H1 (cell line): ENCODE data around the gene MEFV. TPM values are rescaled to one million over a fixed set of nuclear protein-coding genes. Genes with fewer than 3 reads are reported as not detected.

Experiments used
- CTCF ChIA-PET: fragments of 300-600 bp; sonication (Branson Sonifier 250); formaldehyde crosslinking; loops from one replicate; lab custom pipeline; 2021; ENCODE audit not compliant: partially characterized antibody; lab: Charles Lee
- POLR2A ChIA-PET: fragments of 300-600 bp; sonication (Branson Sonifier 250); formaldehyde crosslinking; loops from one replicate; lab custom pipeline; 2021; ENCODE audit warnings: inconsistent platforms; ENCODE audit not compliant: partially characterized antibody; lab: Charles Lee
- DNase-seq, 2 experiments: peaks; one replicate each; pipeline versions ENCODE4 v3.0.0 to v3.0.0-alpha.2; 2010 to 2022; ENCODE audit warnings: low spot score in 2 of 2, low read depth in 1 of 2, mixed read lengths in 1 of 2
- FAIRE-seq: peaks from 2 replicates; lab custom pipeline; 2011; peaks lifted over from hg19 to GRCh38; lab: Jason Lieb, UNC
- H2AFZ ChIP-seq: 2 replicates; pipeline ENCODE4 v1.8.1; 2012; ENCODE audit warnings: low read length, inconsistent platforms
- H2AK5ac ChIP-seq: 2 replicates; pipeline ENCODE4 v1.6.1; 2013; ENCODE audit warnings: low read depth, low read length
- H2BK120ac ChIP-seq: replicated peaks from 2 replicates; pipeline ENCODE3; 2013; ENCODE audit warnings: low read depth, low read length, inconsistent platforms
- H2BK12ac ChIP-seq: 2 replicates; pipeline ENCODE4 v1.6.1; 2013; ENCODE audit warnings: low read depth, low read length
- H2BK15ac ChIP-seq: 2 replicates; pipeline ENCODE4 v1.6.1; 2013; ENCODE audit warnings: low read length
- H2BK20ac ChIP-seq: 2 replicates; pipeline ENCODE4 v1.6.1; 2013; ENCODE audit warnings: low read length
- H2BK5ac ChIP-seq: 2 replicates; pipeline ENCODE4 v1.6.1; 2013; ENCODE audit warnings: low read depth, low read length
- H3K14ac ChIP-seq: 2 replicates; pipeline ENCODE4 v1.6.1; 2013; ENCODE audit warnings: inconsistent platforms; ENCODE audit not compliant: insufficient read length
- H3K18ac ChIP-seq: 2 replicates; pipeline ENCODE4 v1.6.1; 2013; ENCODE audit warnings: low read length; ENCODE audit errors: extremely low read depth
- H3K23ac ChIP-seq: 2 replicates; pipeline ENCODE4 v1.6.1; 2013; ENCODE audit warnings: inconsistent platforms; ENCODE audit not compliant: insufficient read length
- H3K23me2 ChIP-seq: 2 replicates; pipeline ENCODE4 v1.6.1; 2013; ENCODE audit warnings: low read depth, low read length
- H3K27ac ChIP-seq: 2 replicates; pipeline ENCODE4 v1.6.1; 2011; ENCODE audit warnings: low read depth, low read length, inconsistent platforms
- H3K27me3 ChIP-seq, 4 experiments: replicated peaks in 1 of 4; 1 replicate in 1 of 4; 2 replicates in 3 of 4; pipeline versions ENCODE4 v1.6.1 to v1.8.1; 2011 to 2013; ENCODE audit warnings: low read length in 3 of 4, mild to moderate bottlenecking in 3 of 4, inconsistent platforms in 2 of 4, mixed read lengths in 2 of 4, moderate library complexity in 1 of 4; ENCODE audit not compliant: control insufficient read depth in 3 of 4, insufficient read depth in 3 of 4; ENCODE audit errors: extremely low read depth in 1 of 4
- H3K36me3 ChIP-seq, 4 experiments: 2 replicates each; pipeline versions ENCODE4 v1.6.1 to v1.8.1; 2011 to 2013; ENCODE audit warnings: mild to moderate bottlenecking in 4 of 4, low read length in 3 of 4, moderate library complexity in 2 of 4, control low read depth in 1 of 4, inconsistent platforms in 1 of 4; ENCODE audit not compliant: insufficient read depth in 4 of 4, control insufficient read depth in 2 of 4
- H3K4ac ChIP-seq: replicated peaks from 2 replicates; pipeline ENCODE3; 2013; ENCODE audit warnings: low read length, low read depth, mixed read lengths, inconsistent platforms; ENCODE audit not compliant: insufficient read length
- H3K4me1 ChIP-seq, 4 experiments: replicated peaks in 1 of 4; 1 replicate in 1 of 4; 2 replicates in 3 of 4; pipeline versions ENCODE4 v1.6.1 to v1.8.1; 2011 to 2013; ENCODE audit warnings: low read length in 3 of 4, inconsistent platforms in 2 of 4, mixed read lengths in 1 of 4; ENCODE audit not compliant: insufficient read depth in 4 of 4, control insufficient read depth in 3 of 4
- H3K4me2 ChIP-seq, 2 experiments: 2 replicates each; pipeline versions ENCODE4 v1.6.1 to v1.8.1; 2011 to 2013; ENCODE audit warnings: low read depth in 2 of 2, low read length in 2 of 2, control low read depth in 1 of 2, inconsistent platforms in 1 of 2, mild to moderate bottlenecking in 1 of 2; ENCODE audit not compliant: insufficient read depth in 1 of 2
- H3K4me3 ChIP-seq, 4 experiments: fragments of 200-600, 300-600 bp in 1 of 4; sonication (generic), shearing (Covaris generic), sonication (Bioruptor Twin) in 1 of 4; 2 replicates each; pipeline versions ENCODE4 v1.5.1 to v1.8.1; 2011 to 2016; ENCODE audit warnings: low read length in 4 of 4, low read depth in 3 of 4, control low read depth in 2 of 4, inconsistent platforms in 2 of 4, mild to moderate bottlenecking in 2 of 4, mixed read lengths in 1 of 4, moderate library complexity in 1 of 4; ENCODE audit not compliant: insufficient read depth in 2 of 4; ENCODE audit errors: extremely low read depth in 1 of 4
- H3K56ac ChIP-seq: replicated peaks from 2 replicates; pipeline ENCODE3; 2013; ENCODE audit warnings: low read depth, mild to moderate bottlenecking, mixed read lengths, low read length, inconsistent platforms; ENCODE audit not compliant: insufficient read length
- H3K79me1 ChIP-seq: 2 replicates; pipeline ENCODE4 v1.6.1; 2013; ENCODE audit warnings: low read depth, low read length, control low read depth
- H3K79me2 ChIP-seq, 2 experiments: 2 replicates each; pipeline versions ENCODE4 v1.6.1 to v1.8.1; 2012 to 2013; ENCODE audit warnings: low read length in 2 of 2, mild to moderate bottlenecking in 2 of 2, inconsistent platforms in 1 of 2; ENCODE audit not compliant: insufficient read depth in 2 of 2, control insufficient read depth in 1 of 2
- H3K9ac ChIP-seq, 4 experiments: replicated peaks in 1 of 4; 1 replicate in 1 of 4; 2 replicates in 3 of 4; pipeline versions ENCODE4 v1.6.1 to v1.8.1; 2011 to 2013; ENCODE audit warnings: low read depth in 3 of 4, low read length in 3 of 4, control low read depth in 2 of 4, mild to moderate bottlenecking in 2 of 4, moderate library complexity in 2 of 4, inconsistent platforms in 1 of 4; ENCODE audit errors: extremely low read depth in 1 of 4
- H3K9me3 ChIP-seq, 2 experiments: 2 replicates each; pipeline versions ENCODE4 v1.6.1 to v1.8.1; 2012 to 2013; ENCODE audit warnings: mild to moderate bottlenecking in 2 of 2, moderate library complexity in 2 of 2, control low read depth in 1 of 2, inconsistent platforms in 1 of 2, low read depth in 1 of 2, low read length in 1 of 2, mixed read lengths in 1 of 2; ENCODE audit not compliant: insufficient read depth in 2 of 2
- H4K20me1 ChIP-seq, 2 experiments: replicated peaks in 1 of 2; 2 replicates each; pipeline versions ENCODE3 to v1.8.1; 2011 to 2013; ENCODE audit warnings: inconsistent platforms in 2 of 2, low read length in 2 of 2, mild to moderate bottlenecking in 1 of 2; ENCODE audit not compliant: insufficient read depth in 2 of 2, control insufficient read depth in 1 of 2
- H4K5ac ChIP-seq: 2 replicates; pipeline ENCODE4 v1.6.1; 2013; ENCODE audit warnings: low read length, low read depth, mixed read lengths, inconsistent platforms; ENCODE audit not compliant: insufficient read length
- H4K8ac ChIP-seq: 2 replicates; pipeline ENCODE4 v1.8.0; 2013; ENCODE audit warnings: mild to moderate bottlenecking, moderate library complexity, low read length, inconsistent platforms; ENCODE audit not compliant: insufficient read depth; ENCODE audit errors: extremely low read depth
- H4K91ac ChIP-seq: replicated peaks from 2 replicates; pipeline ENCODE3; 2013; ENCODE audit warnings: low read length, mixed read lengths, inconsistent platforms; ENCODE audit not compliant: insufficient read length
- CHD2 ChIP-seq: IDR thresholded peaks from 2 replicates; pipeline ENCODE4 v1.6.1; 2012; ENCODE audit warnings: low read length, improper control_type of control experiment
- HDAC2 ChIP-seq, 2 experiments: fragments of 300-600 bp in 1 of 2; sonication (generic) in 1 of 2; IDR thresholded peaks; 2 replicates each; pipeline ENCODE4 v1.6.1; 2011 to 2012; ENCODE audit warnings: low read depth in 2 of 2, low read length in 2 of 2, mild to moderate bottlenecking in 2 of 2, moderate library complexity in 2 of 2, borderline replicate concordance in 1 of 2, inconsistent platforms in 1 of 2
- RBBP5 ChIP-seq: IDR thresholded peaks from 2 replicates; pipeline ENCODE4 v1.7.1; 2012; ENCODE audit warnings: low read depth, mild to moderate bottlenecking, inconsistent platforms, low read length, moderate library complexity, borderline replicate concordance
- TAF1 ChIP-seq: IDR thresholded peaks from 2 replicates; pipeline ENCODE4 v1.6.1; 2011; ENCODE audit warnings: mild to moderate bottlenecking, low read depth, low read length
- ZNF274 ChIP-seq: IDR thresholded peaks from 2 replicates; pipeline ENCODE4 v1.7.0; 2012; ENCODE audit warnings: low read length, borderline replicate concordance; ENCODE audit errors: extremely low read depth
- WGBS, 2 experiments: shearing (Covaris generic) in 1 of 2; methylation state at CpG; one replicate each; pipeline versions ENCODE4 v1.1.6 to v1.1.7; 2013 to 2015; ENCODE audit warnings: low lambda C conversion rate in 2 of 2, mixed read lengths in 2 of 2, inconsistent platforms in 1 of 2, low coverage in 1 of 2, missing lambda C conversion rate in 1 of 2; ENCODE audit not compliant: insufficient replicate concordance in 2 of 2, insufficient coverage in 1 of 2, insufficient read length in 1 of 2; ENCODE audit errors: extremely low coverage in 1 of 2, missing lambda C conversion rate in 1 of 2; 5-methylcytosine and 5-hydroxymethylcytosine counted together
- polyA plus RNA-seq, 7 experiments: library from polyadenylated mRNA; depleted of rRNA in 3 of 7; stranded (reverse) in 5 of 7; unstranded in 2 of 7; fragments of >200 nt in 5 of 7; fragments of 200-250 nt in 2 of 7; gene quantifications; 1 replicate in 5 of 7; 2 replicates in 1 of 7; 4 replicates in 1 of 7; pipeline versions ENCODE4 v1.2.1 to v1.2.3, GENCODE V29; 2011 to 2013; ENCODE audit warnings: missing spikeins in 2 of 7, mixed read lengths in 2 of 7
- total RNA-seq: library from RNA; stranded (reverse); fragmentation: NEBNext Ultra II Directional; extraction: Animal tissue kit (Norgen Biotek cat#: 25700); gene quantifications from 2 replicates; pipeline ENCODE4 v1.2.1, GENCODE V29; 2021
- TF ChIP-seq, protein P1 (sequence below), 3 experiments: IDR thresholded peaks; 1 replicate in 2 of 3; 2 replicates in 1 of 3; pipeline versions ENCODE4 v1.5.1 to v1.6.1; 2011; ENCODE audit warnings: low read length in 3 of 3, mild to moderate bottlenecking in 3 of 3, inconsistent platforms in 2 of 3, low read depth in 1 of 3, moderate library complexity in 1 of 3; ENCODE audit not compliant: insufficient read depth in 1 of 3; ENCODE audit errors: control extremely low read depth in 1 of 3

The MEFV gene
- total and polyA plus RNA-seq, 2 of the 8 experiments (the other 6 are each of a cell fraction or from before 2014, with no cell fraction given): 0.03 TPM; not detected in 1

- no peak for DNase-seq
- Histone ChIP-seq H4K8ac (no peak overlapping the region), H3K79me2 (peaks cover 0 to 5% of the 10 kb centered on the region in 2 experiments; a peak in 1 of 4 replicates), H3K36me3 (peaks cover 11 to 48% (median 26%) of the 10 kb centered on the region in 4 experiments), H3K18ac (no peak overlapping the region)
- POLR2A ChIA-PET: interaction anchor here (1.6 to 4.1 kb wide), 2 partner anchors 9 to 10 kb away, joined by 7 to 33 read pairs; partner anchors contain the start of gene ZNF263
- TF ChIP-seq CHD2 (no peak), RBBP5 (no peak), ZNF274 (no peak), HDAC2 (IDR thresholded peaks at IDR 0.05; ENCODE audit: borderline replicate concordance in 1 of 2, low read depth in 2 of 2, low read length in 2 of 2) (no peak), TAF1 (no peak)
- TF ChIP-seq, protein P1, sequence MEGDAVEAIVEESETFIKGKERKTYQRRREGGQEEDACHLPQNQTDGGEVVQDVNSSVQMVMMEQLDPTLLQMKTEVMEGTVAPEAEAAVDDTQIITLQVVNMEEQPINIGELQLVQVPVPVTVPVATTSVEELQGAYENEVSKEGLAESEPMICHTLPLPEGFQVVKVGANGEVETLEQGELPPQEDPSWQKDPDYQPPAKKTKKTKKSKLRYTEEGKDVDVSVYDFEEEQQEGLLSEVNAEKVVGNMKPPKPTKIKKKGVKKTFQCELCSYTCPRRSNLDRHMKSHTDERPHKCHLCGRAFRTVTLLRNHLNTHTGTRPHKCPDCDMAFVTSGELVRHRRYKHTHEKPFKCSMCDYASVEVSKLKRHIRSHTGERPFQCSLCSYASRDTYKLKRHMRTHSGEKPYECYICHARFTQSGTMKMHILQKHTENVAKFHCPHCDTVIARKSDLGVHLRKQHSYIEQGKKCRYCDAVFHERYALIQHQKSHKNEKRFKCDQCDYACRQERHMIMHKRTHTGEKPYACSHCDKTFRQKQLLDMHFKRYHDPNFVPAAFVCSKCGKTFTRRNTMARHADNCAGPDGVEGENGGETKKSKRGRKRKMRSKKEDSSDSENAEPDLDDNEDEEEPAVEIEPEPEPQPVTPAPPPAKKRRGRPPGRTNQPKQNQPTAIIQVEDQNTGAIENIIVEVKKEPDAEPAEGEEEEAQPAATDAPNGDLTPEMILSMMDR (IDR thresholded peaks at IDR 0.05; ENCODE audit: control extremely low read depth in 1 of 3, insufficient read depth in 1 of 3, low read depth in 1 of 3, low read length in 3 of 3): no peak
- TF ChIP-seq, all 59 proteins: peak for 0
- Histone ChIP-seq H4K5ac (no peak overlapping the region), H4K91ac (no peak overlapping the region), H3K4me2 (no peak overlapping the region), H2BK15ac (no peak overlapping the region), H3K56ac (no peak overlapping the region), H3K14ac (no peak overlapping the region), H4K20me1 (no peaks in the 10 kb centered on the region), H3K27me3 (no peaks in the 10 kb centered on the region), H3K9ac (no peak overlapping the region), H3K4me3 (no peak overlapping the region), H3K27ac (no peak overlapping the region), H3K79me1 (no peaks in the 10 kb centered on the region; the same call in 1 of the 2 replicates), H2BK12ac (no peak overlapping the region), H3K23me2 (no peaks in the 10 kb centered on the region), H2BK120ac (no peak overlapping the region), H3K9me3 (peaks cover 34 to 47% of the 10 kb centered on the region in 2 experiments), H2AFZ (no peak overlapping the region), H2AK5ac (no peak overlapping the region), H3K4me1 (no peaks in the 10 kb centered on the region), H2BK20ac (no peak overlapping the region), H3K4ac (no peak overlapping the region), H2BK5ac (no peak overlapping the region), H3K23ac (no peak overlapping the region)
- no peak for FAIRE-seq
- 92% methylated on average over 14 of the region's 45 CpGs; no CpG with 5 or more reads in 1 of the 2 experiments for WGBS, 2 experiments
- CTCF ChIA-PET: interaction anchor here (1.5 kb wide), 1 partner anchor 12 kb away, joined by 4 read pairs; the partner anchor contains the start of gene ZNF263
Observed at GRCh38 chr16:3295209-3295608, 38.8 kb upstream of the MEFV start.
